HG03521 (cell line): ENCODE data around the gene PAK1.

ENCODE experiments used
- ATAC-seq: cut with Tn5 transposase; IDR thresholded peaks from one replicate; pipeline ENCODE4 v1.9.1; 2021; ENCODE audit warnings: mild to moderate bottlenecking, moderate library complexity; ENCODE audit not compliant: unreplicated experiment

The PAK1 gene

GRCh38 chr11:77438487-77438886 is 35.4 kb downstream of the PAK1 start:
- ATAC-seq = peak; percentile 41

DNA sequence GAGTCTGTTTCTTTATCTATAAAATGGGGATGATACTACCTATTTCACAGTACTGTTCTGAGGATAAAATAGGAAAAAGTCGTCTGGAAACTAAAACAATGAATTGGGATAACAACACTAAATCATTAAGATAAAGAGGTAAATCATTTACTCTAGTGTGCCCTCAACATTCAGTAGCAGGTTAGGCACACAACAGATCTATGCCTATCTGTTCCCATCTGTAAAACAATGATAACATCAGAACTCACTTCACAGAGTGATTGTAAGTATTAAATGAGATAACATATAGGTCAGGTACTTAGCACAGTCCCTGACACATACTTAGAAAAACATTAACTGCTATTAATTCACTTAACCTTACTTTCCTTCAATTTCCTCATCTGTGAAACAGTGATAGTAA is 36.9 kb downstream of the PAK1 start:
- ATAC-seq = no peak

DNA sequence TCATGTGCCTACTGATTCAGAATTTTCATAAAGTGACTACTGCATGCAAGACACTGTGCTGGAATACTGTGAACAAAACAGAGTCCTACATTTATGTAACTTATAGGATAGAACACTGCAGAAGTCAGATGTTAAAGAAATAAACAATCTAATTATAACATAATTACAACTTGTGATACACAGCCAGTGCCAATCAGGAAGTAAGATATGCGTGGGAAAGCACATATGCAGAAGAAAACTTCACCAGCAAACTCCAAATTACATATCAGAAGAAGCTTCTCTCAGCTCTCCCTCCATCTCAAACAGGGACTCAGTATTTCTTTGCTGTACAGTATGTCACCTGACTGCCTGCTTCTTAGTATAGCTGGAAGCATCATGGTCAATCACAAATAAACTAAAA is 37.4 kb downstream of the PAK1 start:
- ATAC-seq = no peak

GRCh38 chr11:77435972-77436371 is 37.9 kb downstream of the PAK1 start:
- no peak for ATAC-seq

GRCh38 chr11:77431813-77432212 is 42.1 kb downstream of the PAK1 start:
- no peak for ATAC-seq

DNA sequence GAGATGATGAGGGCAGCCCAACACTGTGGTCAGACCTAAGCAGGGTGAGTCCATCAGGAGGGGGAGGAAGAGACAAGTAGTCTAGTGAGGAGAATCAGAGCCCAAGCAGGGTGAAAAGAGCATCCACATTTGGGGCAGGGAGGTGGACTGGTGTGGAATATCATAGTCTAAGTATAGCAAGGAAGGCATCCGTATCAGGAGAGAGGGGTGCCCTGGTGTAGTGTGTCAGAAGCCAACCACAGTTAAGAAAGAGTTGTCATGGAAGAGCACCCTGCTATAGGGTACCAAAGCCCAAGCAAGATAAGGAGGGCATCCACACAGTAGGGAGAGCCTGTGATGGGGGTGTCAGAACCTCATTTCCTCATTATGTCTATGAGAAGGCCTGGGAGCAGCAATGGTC is 45.3 kb downstream of the PAK1 start:
- no peak for ATAC-seq

- no peak for ATAC-seq
These were observed 48.5 kb downstream of the PAK1 start for GRCh38 chr11:77425346-77425745.

- ATAC-seq = no peak
These were observed 49.2 kb downstream of the PAK1 start for GRCh38 chr11:77424644-77425043.

GRCh38 chr11:77423624-77424023 is 50.3 kb downstream of the PAK1 start:
- ATAC-seq = no peak

DNA sequence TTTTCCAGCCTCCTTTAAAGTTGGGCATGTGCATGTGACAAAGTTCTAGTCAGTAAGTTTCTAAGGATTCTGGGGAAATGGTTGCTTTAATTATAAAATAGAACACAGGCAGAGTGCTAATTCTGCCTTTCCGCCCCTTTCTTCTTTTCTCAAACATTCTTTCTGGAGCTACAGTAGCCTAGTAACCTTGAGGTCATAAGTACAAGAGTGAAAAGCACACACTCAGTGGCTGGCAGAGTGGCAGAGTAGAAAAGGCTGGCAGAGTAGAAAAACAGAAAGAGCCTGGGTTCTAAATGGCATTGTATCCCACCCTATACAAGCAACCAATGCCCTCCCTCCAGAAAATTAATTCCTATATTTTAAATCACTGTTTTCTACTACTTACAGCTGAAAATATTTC is 51.2 kb downstream of the PAK1 start:
- no peak for ATAC-seq

DNA sequence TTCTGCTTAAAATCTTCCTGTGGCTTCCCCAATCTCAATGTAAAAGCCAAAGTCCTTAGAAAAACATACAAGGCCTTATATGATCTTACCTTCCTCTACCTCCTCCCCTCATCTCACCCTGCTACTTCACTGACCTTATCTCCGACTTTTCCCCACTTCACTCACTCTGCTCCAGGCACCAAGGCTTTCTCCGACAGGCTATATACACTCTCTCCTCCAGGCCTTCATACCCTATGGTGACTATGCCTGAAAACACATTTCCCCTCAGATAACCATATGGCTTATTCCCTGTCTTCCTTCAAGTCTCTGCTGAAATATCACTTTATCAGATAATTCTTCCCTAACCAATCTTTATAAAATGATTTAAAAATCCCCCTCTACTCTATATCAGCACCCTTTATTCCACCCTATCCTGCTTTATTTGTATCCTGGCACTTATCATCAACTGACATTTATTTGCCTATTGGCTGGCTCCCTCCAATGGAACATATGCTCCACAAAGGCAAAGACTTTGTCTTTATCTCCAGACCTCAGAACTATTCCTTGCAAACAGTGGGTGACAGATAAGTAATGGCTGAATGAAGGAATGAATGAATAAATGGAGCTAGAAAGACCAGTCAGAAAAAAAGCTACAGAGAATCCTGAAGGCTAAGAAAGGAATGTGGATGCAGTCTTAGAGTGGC is 52.7 kb downstream of the PAK1 start:
- no peak for ATAC-seq

DNA sequence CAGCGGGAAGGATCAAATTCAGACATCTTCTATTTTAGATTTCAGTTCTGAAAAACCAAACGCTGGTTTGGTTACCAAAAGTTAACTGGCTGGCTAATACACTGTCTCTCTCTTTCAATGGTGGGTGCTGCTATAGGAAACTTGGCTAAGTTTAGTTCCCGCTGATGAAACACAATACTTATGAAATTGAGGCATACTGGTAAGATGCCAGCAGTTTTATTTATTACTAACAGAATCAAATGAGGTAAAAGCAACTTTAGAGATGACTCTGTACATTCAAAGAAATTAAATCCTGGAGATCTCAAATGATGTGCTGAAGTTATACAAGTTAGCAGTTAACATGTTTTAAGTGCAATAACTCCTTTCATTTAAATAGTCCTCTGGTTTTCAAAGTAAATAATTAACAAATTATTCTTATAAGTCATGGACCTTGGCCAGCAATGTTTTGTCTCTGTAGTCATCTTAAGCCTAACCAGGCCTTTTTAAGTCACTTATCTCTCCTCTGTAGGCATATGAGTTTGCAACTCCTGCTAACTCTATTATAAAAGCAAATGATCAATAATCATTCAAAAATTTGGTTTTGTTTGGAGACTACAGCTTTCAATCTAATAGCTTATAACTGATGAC is 54.8 kb downstream of the PAK1 start:
- ATAC-seq = no peak

GRCh38 chr11:77418155-77418970 is 55.5 kb downstream of the PAK1 start:
- no peak for ATAC-seq

DNA sequence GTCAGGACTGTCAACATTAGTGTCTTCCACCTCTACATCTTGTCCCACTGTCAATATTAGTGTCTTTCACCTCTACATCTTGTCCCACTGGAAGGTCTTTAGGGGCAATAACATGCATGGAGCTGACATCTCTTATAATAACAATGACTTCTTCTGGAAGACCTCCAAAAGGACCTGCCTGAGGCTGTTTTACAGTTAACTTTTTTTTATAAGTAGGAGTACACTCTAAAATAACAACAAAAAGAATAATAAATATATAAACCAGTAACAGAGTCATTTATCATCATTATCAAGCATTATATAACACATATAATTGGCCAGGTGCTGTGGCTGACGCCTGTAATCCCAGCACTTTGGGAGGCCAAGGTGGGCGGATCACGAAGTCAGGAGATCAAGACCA is 57.5 kb downstream of the PAK1 start:
- no peak for ATAC-seq

DNA sequence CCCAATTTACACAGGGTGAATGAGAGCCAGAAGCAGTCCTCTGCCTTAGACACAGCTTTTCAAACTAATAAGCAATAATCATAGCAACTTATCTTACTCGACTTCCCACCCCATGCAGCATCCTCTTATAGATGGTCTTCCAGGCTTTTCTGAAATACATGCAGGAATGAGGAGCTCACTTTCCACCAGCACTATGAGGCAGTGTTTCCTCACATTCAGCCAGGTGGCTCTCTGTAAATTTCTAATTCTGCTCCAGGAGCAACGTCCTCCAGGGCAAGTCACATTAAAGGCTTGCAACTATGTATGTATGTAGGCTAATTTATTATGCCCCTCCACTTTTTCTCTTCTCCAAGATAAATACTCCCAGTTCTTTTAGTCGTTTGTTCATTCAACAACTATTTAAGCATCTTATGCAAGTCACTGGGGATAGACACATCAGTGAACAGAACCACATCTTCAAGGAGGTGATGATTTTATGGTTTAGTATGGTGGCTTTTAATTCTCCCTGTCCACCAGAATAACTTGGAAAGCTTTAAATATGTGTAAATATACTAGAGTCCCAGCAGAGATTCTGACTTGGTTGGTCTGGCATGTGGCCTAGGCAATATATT is 59.9 kb downstream of the PAK1 start:
- no peak for ATAC-seq

DNA sequence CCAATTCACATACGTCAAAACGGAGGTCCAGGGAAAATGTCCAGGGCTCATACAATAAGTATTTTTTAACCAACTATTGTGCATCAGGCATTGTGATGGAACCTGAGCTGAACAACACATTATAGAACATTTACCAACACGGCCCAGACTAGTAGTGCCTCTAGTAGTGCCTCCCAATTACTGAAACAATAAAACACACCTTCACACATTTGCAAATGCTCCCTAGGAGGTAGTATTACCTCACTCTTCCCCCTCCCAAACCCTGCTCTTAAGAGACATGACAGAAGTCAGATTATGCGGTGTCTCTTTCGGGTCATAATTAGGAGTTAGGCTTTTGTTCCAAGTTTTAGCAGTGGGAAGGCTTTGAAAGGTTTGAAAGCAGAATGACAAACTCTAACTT is 61.1 kb downstream of the PAK1 start:
- no peak for ATAC-seq

DNA sequence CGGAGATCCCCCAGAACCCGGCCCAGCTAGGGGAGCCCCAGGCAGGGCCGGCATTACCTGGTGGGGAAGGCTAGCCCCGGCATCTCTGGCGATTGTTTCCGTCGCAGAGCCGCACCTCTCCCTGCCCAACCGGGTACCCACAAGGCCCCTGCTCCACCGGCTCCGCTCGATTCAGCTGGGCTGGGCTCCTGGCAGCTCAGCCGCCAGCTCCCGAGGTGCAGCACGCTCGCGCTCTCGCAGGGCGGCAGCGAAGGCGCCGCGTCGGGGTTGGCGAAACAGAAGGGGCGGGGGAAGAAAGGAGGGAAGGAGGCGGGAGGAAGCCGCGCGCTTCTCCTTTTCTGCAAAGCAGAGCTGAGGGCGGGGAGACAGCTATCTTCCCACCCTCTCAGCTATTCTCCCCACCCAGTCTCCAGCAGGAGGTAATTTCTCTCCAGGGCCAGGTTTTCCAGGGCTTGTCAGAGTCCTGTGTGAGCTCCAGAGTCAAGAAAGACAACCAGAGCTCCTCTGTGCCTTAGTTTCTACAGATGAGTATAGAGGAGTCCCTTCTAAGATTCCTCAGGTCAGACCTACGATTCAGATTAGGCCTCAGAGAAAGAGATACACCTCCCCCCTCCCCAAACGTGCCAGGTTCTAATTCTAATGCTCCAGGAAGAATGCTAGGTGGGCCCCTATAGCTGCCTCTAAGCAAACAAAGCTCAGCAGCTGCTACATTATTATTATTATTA is 62.0 kb downstream of the PAK1 start:
- peak; percentile 87 for ATAC-seq

GRCh38 chr11:77411137-77411707 is 62.7 kb downstream of the PAK1 start:
- ATAC-seq = peak; percentile 40

DNA sequence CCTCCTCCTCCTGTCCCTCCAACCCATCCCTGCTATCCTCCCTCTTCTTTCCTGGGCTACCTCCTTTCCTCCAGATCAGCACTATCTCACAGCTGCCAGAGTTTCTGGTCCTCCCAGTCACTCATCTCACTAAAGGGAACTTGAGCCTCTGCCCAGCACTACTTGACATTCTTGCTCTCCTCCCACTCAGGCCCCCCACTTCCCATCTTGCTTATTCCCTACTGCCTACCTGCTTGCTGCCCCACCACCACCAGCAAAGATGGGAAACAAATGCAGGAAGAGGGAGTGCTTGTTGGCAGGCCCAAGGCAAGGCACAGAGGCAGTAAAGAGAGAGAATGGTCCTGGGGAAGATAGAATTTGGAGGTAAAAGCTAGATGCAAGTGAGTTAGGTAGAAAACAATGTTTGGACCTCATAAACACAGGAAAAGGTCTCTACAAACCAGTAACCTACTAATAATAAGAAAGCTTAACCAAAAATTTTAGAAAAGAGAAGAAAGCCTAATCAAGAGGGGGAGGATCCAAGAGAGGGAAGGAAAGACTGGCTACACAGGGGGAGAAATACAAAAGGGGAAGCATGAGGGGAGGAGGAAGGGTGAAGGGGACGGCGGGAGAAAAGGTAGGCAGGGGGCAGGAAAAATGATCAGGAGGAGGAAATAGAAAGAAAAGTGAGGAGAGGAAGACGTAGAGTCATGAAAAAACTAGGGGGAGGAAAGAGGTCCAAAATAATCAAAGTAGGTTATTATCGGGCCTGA is 63.6 kb downstream of the PAK1 start:
- ATAC-seq = no peak

GRCh38 chr11:77409046-77409445 is 64.8 kb downstream of the PAK1 start:
- no peak for ATAC-seq
